Measurements from ENCODE around the gene PRICKLE3. TPM values are rescaled to one million over a fixed set of nuclear protein-coding genes. Genes with fewer than 3 reads are reported as not detected.

PRICKLE3 gene
- total and polyA plus RNA-seq, 3 donors from 2014 or later = 2.7 to 9.9 (median 6.1) TPM

- H3K9me3 ChIP-seq = no peaks in the 10 kb centered on the region
- no peak overlapping the region for H3K27ac ChIP-seq
- intact Hi-C loops (cut with DNase I; ENCODE audit: low total_unique reads) = no loop called here
- no peaks in the 10 kb centered on the region for H3K36me3 ChIP-seq (ENCODE audit: low read depth, missing control alignments)
- H3K4me1 ChIP-seq = no peaks in the 10 kb centered on the region
- no peak for DNase-seq
- WGBS, 2 donors = 91% methylated on average over 9 of the region's 10 CpGs; no CpG with 5 or more reads in 1 of the 2 donors
- TF ChIP-seq CTCF (IDR thresholded peaks at IDR 0.05) = no peak
- no peak for TF ChIP-seq POLR2A (IDR thresholded peaks at IDR 0.05)
- no peak overlapping the region for H3K4me3 ChIP-seq
- no peaks in the 10 kb centered on the region for H3K27me3 ChIP-seq
These were observed 45.3 kb upstream of the PRICKLE3 start for GRCh38 chrX:49231333-49232000.

- WGBS, 2 donors = 6% methylated on average over 40 of the region's 44 CpGs; no CpG with 5 or more reads in 1 of the 2 donors
- Histone ChIP-seq H3K4me1 (no peaks in the 10 kb centered on the region), H3K36me3 (ENCODE audit: low read depth, missing control alignments) (no peaks in the 10 kb centered on the region), H3K27ac (no peak overlapping the region), H3K4me3 (peak overlapping the region in 1 of 2 donors; percentile 34), H3K27me3 (no peaks in the 10 kb centered on the region), H3K9me3 (no peaks in the 10 kb centered on the region)
- DNase-seq = peak; percentile 43
- intact Hi-C loops (cut with DNase I; ENCODE audit: low total_unique reads) = no loop called here
- TF ChIP-seq POLR2A (IDR thresholded peaks at IDR 0.05) (no peak), CTCF (IDR thresholded peaks at IDR 0.05) (no peak)
These were observed 44.5 kb upstream of the PRICKLE3 start for GRCh38 chrX:49230500-49231232.

- DNase-seq = no peak
- TF ChIP-seq CTCF (IDR thresholded peaks at IDR 0.05) (no peak), POLR2A (IDR thresholded peaks at IDR 0.05) (no peak)
- 38 to 56% methylated on average over 10 to 17 of the region's 17 CpGs for WGBS, 2 donors
These were observed 42.0 kb upstream of the PRICKLE3 start for GRCh38 chrX:49228185-49228584.

GRCh38 chrX:49227726-49228125 lies 41.6 kb upstream of the PRICKLE3 start:
- 60 to 80% methylated on average over 1 of the region's 2 CpGs for WGBS, 2 donors
- intact Hi-C loops (cut with DNase I; ENCODE audit: low total_unique reads) = no loop called here

More at GRCh38 chrX:49228185-49228584, 42.0 kb upstream of the PRICKLE3 start:
- Histone ChIP-seq H3K27ac (no peak overlapping the region), H3K4me3 (no peak overlapping the region), H3K4me1 (no peaks in the 10 kb centered on the region), H3K27me3 (no peaks in the 10 kb centered on the region), H3K36me3 (ENCODE audit: low read depth, missing control alignments) (no peaks in the 10 kb centered on the region), H3K9me3 (no peaks in the 10 kb centered on the region)
- intact Hi-C loops (cut with DNase I; ENCODE audit: low total_unique reads) = no loop called here

More at GRCh38 chrX:49227726-49228125, 41.6 kb upstream of the PRICKLE3 start:
- no peak overlapping the region for H3K27ac ChIP-seq
- no peaks in the 10 kb centered on the region for H3K4me1 ChIP-seq
- no peaks in the 10 kb centered on the region for H3K36me3 ChIP-seq (ENCODE audit: low read depth, missing control alignments)
- no peaks in the 10 kb centered on the region for H3K9me3 ChIP-seq
- DNase-seq = no peak
- no peaks in the 10 kb centered on the region for H3K27me3 ChIP-seq
- no peak overlapping the region for H3K4me3 ChIP-seq
- TF ChIP-seq CTCF (IDR thresholded peaks at IDR 0.05) = no peak
- TF ChIP-seq POLR2A (IDR thresholded peaks at IDR 0.05) = no peak

All from testis (tissue), 3 donors.